ENCODE data around the gene COP1.
"Not testable (repeated sequence)": the region's sequence is repeated elsewhere in the genome, so short reads cannot be mapped to it uniquely, and the experiment has no call there.

COP1 gene

DNA sequence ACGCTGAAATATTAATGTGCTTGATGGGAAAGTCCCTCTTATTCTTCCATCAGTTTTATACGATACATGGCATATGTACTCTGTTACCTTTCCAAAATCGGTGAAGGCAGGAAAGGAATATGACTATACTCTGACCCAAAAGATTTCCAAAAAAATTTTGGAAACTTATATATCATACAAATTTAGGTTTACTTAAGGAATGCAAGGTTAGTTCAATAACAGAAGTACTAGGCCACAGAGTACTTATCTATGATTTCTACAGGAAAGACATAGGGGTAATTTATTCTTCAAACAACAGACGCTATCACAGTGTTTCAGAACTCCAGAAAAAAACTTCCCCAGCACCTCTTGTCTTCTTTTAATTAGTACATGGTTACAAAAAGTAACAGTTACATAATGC is 84.8 kb downstream of the COP1 start:
- no peak for DNase-seq (ENCODE audit: low read depth)

DNA sequence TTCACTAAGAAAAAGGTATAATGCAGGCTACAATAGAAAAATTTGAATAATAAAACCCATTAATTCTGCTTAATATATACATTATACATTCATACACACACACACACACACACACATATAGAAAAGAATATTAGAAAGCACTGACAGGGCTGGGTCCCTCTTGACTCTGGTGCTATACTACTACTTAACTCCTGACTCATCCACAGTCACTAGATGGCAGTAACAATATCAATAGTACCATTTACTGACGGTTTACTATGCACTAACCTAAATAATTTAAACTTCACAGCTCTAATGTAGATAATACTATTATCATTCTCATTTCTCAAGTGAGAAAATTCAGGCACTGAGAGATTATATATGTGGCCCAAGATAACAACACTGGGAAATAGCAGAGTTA is 87.5 kb downstream of the COP1 start:
- no peak for DNase-seq (ENCODE audit: low read depth)

DNA sequence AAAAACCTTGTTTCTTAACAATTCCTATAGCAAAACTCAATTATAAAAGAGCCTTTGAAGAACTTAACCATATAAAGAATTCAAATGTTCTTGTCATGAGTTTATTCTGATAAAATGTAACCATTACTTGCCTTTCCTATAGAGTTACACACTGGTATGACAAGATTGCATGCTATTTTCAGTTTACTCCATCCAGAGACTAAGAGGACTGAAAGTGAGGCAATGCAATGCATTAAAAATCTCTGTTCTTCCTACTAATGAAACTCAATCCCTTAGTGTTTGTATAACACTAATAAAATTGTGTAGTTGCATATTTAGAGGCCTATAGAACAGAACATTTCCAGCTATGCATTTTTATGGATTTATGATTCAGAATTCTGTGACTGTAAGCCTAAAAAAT is 88.1 kb downstream of the COP1 start:
- DNase-seq (ENCODE audit: low read depth), result no peak

DNA sequence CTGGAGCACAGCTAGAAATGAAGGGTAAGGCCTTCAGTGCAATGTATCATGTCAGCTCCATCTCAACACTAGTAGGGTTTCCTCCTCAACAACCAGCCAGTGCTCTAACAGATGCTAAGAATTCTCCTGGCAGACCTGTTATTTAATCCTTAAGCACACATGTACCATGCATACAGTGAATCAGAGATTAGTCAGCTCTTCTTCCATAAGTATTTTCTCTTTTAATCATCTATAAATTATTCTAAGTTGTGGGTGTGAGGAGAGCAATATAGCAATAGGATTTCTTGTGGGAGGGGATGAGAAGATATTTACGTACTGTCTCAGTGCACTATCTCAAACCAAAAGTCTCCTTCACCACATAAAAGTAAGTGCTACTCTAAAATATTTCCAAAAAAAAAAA is 95.3 kb downstream of the COP1 start:
- no peak for DNase-seq (ENCODE audit: low read depth)

DNA sequence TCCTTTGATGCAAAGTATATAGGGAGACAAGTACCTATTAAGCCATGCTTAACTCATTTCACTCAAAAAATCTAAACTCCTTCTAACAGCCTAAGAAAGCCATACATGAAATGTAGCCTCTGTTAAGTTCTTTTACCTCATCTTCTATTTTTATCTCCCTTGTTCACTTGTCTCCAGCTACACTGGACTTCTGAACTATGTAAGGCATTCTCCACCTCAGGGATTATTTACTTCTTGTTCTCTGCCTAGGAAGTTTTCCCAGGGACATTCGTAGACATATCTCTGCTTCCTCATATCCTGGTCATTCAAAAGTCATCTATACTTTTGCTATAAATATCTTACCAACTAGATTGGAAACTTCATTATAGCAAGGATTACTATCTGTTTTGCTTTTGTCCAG is 96.9 kb downstream of the COP1 start:
- no peak for DNase-seq (ENCODE audit: low read depth)

DNA sequence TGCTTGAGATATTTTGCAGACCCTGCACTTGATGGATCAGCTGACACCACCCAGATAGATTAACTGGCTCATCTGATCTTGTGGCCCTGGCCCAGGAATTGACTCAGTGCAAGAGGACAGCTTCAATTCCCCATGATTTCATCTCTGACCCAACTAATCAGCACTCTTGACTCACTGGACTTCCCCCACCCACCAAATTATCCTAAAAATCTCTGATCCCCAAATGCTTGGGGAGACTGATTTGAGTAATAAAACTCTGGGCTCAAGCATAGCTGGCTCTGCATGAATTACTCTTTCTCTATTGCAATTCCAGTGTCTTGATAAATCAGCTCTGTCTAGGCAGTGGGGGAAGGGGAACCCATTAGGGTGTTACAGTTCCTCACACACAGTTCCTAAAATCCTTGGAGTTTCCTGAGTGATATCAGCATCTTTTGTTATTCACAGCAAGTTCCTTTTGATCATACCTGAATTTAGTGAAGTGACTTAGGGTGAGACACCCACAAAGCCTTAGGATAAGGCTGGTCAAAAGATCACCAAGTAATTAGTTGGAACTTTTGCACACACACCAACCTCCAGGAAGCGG is 104.2 kb downstream of the COP1 start:
- DNase-seq (ENCODE audit: low read depth), result no peak

DNA sequence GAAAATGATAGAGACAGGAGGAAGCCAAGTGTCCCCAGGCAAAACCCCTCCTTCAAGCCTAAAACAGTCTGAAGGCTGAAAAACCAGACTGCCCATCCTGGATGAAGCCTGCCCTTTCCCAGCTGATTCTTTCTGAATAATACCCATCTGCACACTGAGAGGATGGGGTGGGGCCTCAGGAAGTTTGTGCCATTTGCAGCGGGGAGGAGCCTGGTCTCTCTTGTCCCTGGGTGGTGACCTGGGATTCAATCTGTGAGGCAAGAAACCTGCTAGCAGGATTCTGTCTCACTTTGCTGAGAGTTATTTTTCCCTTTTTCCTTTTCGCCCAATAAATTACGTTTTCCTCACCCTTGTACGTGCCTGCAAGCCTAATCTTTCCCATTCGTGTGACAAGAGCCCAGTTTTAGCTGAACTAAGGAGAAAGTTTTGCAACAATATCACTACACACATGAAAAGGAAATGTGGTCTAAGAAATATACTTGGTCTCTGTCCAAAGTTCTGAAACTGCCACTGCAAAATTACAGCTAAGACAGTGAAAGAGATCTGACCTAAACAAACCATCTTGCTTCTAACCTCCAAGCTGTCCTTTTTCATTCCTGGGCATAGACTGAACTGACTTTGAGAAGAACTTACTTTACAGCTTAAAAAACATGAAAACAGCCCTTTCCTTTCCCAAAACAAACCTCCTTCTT is 105.0 kb downstream of the COP1 start:
- DNase-seq (ENCODE audit: low read depth), result no peak

DNA sequence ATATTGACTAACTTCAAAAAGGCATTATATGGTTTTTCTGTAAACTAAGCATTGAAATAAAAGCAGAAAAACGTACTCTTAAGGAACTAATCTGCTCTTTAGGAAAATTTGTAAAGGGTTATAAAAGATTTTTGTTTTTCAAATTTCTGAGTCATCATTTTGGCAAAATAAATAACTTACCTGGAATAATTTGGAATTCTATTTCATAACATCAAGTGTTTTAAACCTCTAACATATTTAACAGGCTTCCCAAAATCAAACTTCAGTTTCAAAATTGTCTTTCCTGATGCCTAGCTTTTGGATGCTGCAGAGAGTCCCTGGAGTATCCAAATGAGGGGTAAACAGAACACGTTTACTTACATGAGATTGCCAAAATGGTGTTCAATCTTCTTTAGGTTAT is 108.5 kb downstream of the COP1 start:
- no peak for DNase-seq (ENCODE audit: low read depth)

DNA sequence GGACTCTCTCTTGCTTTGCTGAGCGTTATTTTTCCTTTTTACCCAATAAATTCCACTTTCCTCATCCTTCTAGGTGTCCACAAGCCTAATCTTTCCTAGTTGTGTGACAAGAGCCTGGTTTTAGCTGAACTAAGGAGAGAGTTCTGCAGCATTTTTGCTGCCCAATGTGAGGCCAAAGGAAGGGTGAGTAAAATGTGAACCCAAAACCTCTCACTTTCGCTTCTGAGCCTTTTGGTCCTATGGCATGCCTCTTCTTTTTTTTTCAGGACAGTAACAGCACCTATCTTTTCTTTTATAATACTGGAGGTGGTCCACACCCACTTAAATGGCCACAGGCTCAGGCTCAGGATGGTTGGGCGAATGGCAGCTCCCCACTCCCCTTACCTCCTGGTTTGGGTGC is 111.1 kb downstream of the COP1 start:
- DNase-seq (ENCODE audit: low read depth), result no peak

DNA sequence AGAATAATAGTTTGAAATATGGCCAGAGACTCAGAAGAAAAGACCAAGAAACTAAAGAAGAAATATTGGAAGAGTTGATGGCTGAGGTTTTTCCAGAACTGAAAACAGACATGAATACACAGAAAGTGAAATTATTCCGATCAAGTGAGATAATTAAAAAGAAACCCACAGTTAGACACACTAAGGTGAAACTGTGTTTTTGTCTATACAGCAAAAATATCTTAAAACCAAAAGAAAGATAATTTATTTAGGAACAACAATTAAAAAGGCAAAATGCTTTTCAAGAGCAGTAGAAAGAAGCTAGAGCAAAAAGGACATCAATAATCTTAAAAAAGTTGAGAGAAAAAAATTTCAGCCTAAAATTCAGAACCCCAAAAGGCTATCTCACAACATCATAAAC is 116.3 kb downstream of the COP1 start:
- no peak for DNase-seq (ENCODE audit: low read depth)

DNA sequence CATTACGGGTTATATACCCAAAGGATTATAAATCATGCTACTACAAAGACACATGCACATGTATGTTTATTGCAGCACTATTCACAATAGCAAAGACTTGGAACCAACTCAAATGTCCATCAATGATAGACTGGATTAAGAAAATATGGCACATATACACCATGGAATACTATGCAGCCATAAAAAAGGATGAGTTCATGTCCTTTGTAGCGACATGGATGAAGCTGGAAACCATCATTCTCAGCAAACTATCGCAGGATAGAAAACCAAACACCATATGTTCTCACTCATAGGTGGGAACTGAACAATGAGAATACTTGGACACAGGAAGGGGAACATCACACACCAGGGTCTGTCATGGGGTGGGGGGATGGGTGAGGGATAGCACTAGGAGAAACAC is 119.3 kb downstream of the COP1 start:
- DNase-seq (ENCODE audit: low read depth), result not testable (repeated sequence)

DNA sequence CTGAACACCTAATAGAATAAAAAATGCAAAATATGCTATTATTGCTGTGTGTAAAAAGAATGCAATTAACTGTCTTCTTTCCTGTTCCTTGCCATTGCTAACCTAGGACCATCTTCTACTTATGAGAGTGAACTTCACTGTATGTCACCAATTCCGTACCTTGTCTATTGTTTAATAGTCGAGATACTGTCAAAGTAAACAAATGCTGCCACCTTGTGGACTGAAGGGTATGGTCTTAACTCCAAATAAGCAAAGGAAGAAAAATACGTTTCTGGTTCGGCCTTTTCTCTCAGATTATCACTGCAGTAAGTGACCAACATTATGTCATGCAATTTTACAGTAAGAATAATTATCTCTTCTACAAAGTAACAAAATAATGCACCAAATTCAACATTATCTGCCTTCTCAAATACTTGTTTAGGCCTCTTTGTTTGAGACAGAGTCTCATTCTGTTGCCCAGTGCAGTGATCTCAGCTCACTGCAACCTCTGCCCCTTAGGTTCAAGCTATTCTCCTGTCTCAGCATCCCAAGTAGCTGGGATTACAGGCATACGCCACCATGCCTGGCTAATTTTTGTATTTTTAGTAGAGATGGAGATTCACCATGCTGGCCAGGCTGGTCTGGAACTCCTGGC is 133.4 kb downstream of the COP1 start:
- DNase-seq (ENCODE audit: low read depth), result peak; percentile 13

DNA sequence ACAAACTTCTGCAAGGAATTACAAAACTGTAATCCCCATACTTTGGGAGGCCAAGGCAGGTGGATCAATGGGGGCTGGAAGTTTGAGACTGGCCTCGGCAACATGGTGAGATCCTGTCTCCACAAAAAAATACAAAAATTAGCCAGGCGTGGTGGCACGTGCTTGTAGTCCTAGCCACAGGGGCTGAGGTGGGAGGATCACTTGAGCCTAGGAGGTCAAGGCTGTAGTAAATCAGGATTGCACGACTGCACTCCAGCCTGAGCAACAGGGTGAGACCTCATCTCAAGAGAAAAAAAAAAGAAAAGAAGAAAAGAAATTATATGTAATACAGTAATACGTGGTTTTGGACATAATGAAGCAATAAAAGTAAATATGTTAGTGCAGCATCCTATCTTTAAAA is 138.2 kb downstream of the COP1 start:
- DNase-seq (ENCODE audit: low read depth), result no peak

DNA sequence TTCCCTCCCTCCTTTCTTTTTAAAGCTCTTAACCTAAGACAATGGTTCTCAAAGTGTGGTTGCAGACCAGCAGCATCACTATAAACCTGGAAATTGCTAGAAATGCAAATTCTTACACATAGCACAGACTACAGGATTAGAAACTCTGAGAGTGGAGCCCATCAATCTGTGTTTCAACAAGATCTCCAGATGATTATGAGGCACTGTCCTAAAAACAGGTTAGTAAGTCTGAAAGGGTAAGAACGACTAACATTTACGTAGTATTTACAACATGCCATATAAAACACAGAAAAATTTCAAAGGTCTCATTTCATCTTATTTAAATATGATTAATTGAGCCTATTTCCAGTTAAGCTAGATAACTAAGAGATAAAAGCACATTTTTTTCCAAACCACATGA is 138.8 kb downstream of the COP1 start:
- DNase-seq (ENCODE audit: low read depth), result no peak

DNA sequence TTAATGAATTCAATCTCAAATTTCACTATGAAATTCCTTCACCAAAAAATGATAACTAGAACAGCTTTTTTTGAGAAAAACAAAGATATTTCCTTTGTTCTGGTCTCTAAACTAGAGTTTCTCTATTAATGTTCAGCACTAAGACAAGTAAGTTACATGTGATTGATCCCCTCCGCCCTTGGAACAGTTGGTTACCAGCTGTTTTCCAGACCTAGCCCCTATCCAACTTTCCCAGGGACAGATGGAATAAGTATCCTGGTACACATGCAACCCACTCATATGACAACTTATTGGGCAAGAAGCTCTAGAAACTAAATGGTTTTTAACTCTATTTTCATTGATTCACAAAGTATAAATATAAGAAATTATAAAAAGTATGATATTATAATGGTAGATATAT is 140.4 kb downstream of the COP1 start:
- DNase-seq (ENCODE audit: low read depth), result no peak

DNA sequence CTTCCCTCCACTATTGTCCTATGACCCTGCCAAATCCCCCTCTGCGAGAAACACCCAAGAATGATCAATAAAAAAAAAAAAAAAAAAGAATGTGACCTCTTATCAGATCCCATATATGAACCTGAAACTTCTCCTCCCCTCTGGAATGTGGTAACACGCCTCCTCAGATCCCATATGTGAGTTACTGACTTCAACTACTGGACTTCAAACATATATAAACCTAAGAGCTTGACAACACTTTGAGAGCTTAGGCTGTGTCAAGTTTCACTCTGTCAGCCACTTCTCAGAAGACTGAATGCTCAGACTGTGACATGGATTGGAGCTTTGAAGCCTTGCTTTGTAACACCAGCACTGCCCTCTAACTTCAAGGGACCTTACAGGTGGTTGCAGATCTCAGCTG is 148.4 kb downstream of the COP1 start:
- DNase-seq (ENCODE audit: low read depth), result no peak

DNA sequence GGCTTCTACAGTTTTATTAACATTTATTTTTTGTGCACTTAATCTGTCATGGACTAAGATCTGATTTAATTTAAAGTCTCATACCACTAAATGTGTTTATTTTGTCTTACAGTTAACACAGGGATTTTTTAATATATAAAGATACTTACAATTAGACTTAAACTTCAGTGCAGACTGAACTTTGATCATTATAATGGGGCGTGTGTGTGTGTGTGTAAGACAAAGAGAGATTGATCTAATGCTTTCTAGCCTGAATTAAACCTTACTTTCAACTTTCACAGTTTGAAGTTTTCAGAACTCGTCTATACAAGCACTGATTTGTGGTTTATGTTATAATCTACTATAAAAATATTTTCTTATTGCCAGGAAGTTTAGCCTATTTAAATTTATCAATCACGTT is 150.8 kb downstream of the COP1 start:
- DNase-seq (ENCODE audit: low read depth), result no peak

DNA sequence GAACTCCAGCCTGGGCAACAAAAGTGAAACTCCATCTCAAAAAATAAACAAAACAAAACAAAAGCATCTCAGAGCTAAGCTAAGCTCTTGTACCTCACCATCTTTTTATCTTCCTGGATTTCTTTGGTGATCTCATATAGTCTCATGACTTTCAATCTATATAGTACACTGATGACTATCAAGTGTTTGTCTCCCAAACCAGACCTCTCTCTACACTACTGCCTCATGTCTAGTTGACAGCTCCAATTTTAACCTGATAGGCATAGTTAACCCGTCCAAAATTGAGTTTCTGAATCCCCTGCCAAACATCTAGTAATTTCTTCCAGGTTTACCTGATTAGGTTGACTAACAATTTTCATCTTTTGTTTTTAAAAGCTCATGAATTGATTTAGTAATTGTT is 151.7 kb downstream of the COP1 start:
- DNase-seq (ENCODE audit: low read depth), result no peak

DNA sequence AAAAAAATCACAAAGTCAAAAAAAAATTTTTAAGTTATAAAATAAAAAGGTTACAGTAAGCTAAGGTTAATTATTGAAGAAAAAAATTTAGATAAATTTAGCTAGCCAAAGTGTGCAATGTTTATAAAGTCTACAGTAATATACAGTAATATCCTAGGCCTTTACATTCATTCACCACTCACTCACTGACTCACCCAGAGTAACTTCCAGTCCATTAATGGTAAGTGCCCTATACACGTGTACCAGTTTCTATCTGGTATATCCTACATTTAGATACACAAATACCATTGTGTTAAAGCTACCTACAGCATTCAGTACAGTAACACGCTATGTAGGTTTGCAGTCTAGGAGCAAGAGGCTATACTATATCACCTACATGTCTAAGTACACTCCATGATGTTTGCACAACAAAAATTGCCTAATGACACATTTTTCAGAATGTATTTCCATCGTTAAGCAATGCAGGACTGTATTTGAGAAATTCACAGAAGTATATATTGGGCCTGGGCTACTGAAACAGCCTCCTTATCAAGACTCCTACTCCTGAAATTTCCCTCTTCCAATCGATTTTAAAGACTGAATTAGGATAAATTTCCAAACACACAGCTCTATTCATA is 155.1 kb downstream of the COP1 start:
- no peak for DNase-seq (ENCODE audit: low read depth)

DNA sequence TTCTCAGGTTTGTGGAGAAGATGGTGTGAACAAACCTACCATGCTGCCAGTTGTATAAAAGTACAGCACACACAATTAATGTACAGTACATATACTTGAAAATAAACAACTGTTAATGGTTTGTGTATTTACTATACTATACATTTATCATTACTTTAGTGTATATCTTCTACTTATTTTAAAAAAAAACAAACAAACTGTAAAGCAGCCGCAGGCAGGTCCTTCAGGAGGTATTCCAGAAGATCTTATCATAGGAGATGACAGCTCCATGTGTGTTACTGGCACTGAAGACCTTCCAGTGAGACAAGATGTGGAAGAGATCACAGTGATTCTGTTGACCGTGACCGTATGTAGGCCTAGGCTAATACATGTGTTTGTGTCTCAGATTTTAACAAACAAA is 155.7 kb downstream of the COP1 start:
- no peak for DNase-seq (ENCODE audit: low read depth)

DNA sequence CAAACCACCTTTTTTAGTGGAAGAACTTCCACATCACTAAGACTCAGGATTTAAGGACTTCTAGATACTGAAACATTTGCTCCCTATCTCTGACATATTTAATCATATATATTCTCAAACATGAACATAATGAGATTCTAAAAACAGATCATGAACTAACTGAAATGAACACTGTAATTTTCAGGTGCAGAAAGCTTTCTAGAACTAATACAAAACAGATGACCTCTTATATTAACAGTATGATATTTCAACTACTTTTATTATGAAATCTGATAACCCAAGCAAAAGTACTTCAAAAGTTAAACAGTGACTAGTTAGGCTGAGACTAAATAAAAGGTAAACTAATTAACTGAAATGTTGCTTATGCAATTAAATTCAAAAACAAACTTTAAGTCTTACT is 157.5 kb downstream of the COP1 start:
- no peak for DNase-seq (ENCODE audit: low read depth)

DNA sequence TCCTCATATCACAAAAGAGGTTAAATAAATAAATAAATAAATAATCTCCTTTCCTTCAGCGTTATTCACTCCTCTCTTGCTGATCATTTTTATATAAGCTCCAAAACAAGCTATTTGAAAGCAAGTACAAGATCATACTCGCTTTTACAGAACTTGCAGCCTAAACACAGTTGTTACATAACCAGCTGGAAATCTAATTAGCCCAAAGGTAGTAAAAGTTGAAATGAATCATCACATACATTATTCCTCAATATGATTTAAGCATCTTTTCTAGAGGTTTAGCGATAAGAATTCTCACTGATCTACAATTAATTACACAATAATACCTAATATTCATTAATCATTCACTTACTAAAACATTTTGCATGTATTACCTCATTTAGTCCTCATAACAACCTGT is 160.2 kb downstream of the COP1 start:
- no peak for DNase-seq (ENCODE audit: low read depth)

DNA sequence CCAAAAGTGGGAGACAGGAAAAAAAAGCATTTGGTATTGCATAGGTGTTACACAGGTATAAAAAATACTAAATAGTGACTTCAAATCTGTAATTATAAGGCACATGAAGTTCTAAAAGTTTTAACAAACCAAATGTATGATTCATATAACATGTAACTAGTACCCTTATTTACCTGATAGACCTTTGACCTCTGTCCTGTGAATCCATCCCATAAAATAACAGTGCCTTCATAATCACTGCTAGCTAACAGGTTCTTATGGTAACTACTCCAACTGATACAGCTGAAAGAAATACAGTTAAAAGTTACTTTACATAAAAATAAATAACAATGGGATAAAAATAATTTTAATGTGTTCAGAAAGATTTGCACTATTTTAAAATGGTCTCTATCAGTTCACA is 163.5 kb downstream of the COP1 start:
- no peak for DNase-seq (ENCODE audit: low read depth)

DNA sequence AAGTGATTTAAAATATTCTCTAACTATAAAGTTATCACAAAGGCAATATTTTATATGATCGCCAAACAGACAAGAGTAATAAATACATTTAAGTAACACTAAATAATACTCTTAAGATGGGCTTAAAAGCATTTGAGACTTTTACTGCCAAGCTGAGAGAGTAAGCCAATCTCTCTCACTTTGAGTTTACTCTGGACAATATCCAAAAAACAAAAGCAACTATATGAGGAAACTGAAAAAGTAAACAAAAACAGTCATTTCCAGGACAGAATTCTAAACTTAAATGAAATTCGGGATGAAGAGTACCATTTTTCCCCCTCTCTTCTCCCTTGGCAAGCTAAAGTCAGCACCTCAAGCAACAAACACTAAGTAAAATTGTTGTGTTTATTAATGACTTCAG is 173.2 kb downstream of the COP1 start:
- no peak for DNase-seq (ENCODE audit: low read depth)

Data from stimulated activated CD4-positive, alpha-beta T cell treated with anti-CD3 and anti-CD28 coated beads, Interleukin-2, amount 100 ng/mL, for 4 hours (primary cell).